HG02943 (cell line): ENCODE measurements around the gene ANKRD45.
"Not testable (repeated sequence)": the region's sequence is repeated elsewhere in the genome, so short reads cannot be mapped to it uniquely, and the experiment has no call there.

Source experiments
- ATAC-seq: cut with Tn5 transposase; IDR thresholded peaks from one replicate; pipeline ENCODE4 v1.9.1; 2021; ENCODE audit warnings: mild to moderate bottlenecking, low read depth, moderate library complexity; ENCODE audit not compliant: unreplicated experiment

The ANKRD45 gene

GRCh38 chr1:173669491-173669941, at the start of gene ANKRD45:
TSS of gene ANKRD45 (minus strand) at chr1:173669851. CDS start at chr1:173659418, 10,433 bp downstream.
- ATAC-seq: no peak

GRCh38 chr1:173717238-173717637, 47.6 kb upstream of the ANKRD45 start:
- ATAC-seq: no peak

GRCh38 chr1:173715538-173715844, 45.8 kb upstream of the ANKRD45 start:
- no peak for ATAC-seq

- peak; percentile 95 for ATAC-seq
Measured at GRCh38 chr1:173714759-173715537, 45.3 kb upstream of the ANKRD45 start, which contains the start of gene KLHL20. TSS of gene KLHL20 (plus strand) at chr1:173714981. CDS start at chr1:173716044, 1,063 bp downstream.

- ATAC-seq: no peak
Measured at GRCh38 chr1:173714441-173714758, 44.7 kb upstream of the ANKRD45 start.

- ATAC-seq: no peak
Measured at GRCh38 chr1:173708787-173709186, 39.1 kb upstream of the ANKRD45 start.

- ATAC-seq: no peak
Measured at GRCh38 chr1:173705117-173705516, 35.5 kb upstream of the ANKRD45 start.

- ATAC-seq: no peak
Measured at GRCh38 chr1:173702736-173703135, 33.1 kb upstream of the ANKRD45 start.

- ATAC-seq: not testable (repeated sequence)
Measured at GRCh38 chr1:173701299-173701698, 31.6 kb upstream of the ANKRD45 start.

- ATAC-seq: no peak
Measured at GRCh38 chr1:173693238-173693637, 23.6 kb upstream of the ANKRD45 start.

GRCh38 chr1:173688300-173688699, 18.6 kb upstream of the ANKRD45 start:
- no peak for ATAC-seq

GRCh38 chr1:173685121-173685520, 15.5 kb upstream of the ANKRD45 start:
- ATAC-seq: not testable (repeated sequence)

GRCh38 chr1:173683838-173684237, 14.2 kb upstream of the ANKRD45 start:
- not testable (repeated sequence) for ATAC-seq

GRCh38 chr1:173682184-173682583, 12.5 kb upstream of the ANKRD45 start:
- ATAC-seq: no peak

GRCh38 chr1:173680152-173680551, 10.5 kb upstream of the ANKRD45 start:
- ATAC-seq: not testable (repeated sequence)

- ATAC-seq: not testable (repeated sequence)
Measured at GRCh38 chr1:173674496-173674895, 4.8 kb upstream of the ANKRD45 start.

GRCh38 chr1:173666646-173667045, 3.0 kb downstream of the ANKRD45 start:
- no peak for ATAC-seq

- no peak for ATAC-seq
Measured at GRCh38 chr1:173663159-173663558, 6.5 kb downstream of the ANKRD45 start.

GRCh38 chr1:173661763-173662162, 7.9 kb downstream of the ANKRD45 start:
- no peak for ATAC-seq

GRCh38 chr1:173661271-173661670, 8.4 kb downstream of the ANKRD45 start:
- ATAC-seq: no peak

- ATAC-seq: no peak
Measured at GRCh38 chr1:173660306-173660705, 9.3 kb downstream of the ANKRD45 start.

GRCh38 chr1:173648880-173649605, 20.6 kb downstream of the ANKRD45 start:
- no peak for ATAC-seq
